NCI-H2196 treated with DMSO at 0.1 percent for 48 hours (cell line): ENCODE measurements around the gene TMEM61.

ENCODE experiments used
- DNase-seq: peaks from one replicate; lab custom pipeline; 2025; ENCODE audit not compliant: unreplicated experiment; lab: John Stamatoyannopoulos, UW

The TMEM61 gene

DNA sequence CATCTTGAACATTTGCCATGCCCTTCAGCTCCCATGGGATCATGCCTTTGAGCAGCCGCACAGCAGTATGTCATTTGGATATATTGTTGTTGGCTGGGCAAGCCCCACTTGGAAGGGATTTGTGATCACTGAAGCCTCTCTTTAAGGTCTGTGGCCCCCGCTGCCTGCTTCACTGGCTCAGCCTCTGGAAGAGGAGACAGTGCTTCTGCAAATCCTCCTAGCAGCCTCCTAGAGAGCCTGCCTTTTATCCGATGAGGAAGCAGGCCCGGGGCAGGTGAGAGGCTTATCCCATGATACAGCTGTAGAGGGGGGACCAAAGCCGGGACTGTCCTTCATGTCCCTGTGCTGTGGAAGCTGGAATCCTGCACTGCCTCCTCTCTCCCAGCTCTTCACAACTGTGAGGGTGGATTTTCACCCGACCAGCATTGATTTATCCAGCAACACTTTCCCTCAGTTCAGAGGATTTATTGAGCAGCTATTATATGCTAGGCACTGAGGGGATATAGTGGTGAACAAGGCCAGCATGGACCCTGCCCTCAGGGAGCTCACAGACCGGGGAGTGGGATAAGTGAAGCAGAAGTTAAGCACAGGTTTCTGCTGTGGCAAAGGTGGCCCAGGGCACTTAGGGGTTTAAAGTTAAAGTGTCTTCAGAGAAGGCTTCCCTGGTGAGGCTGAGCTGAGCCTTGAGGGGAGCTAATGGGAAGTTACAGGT, 3.9 kb downstream of the TMEM61 start:
- DNase-seq: no peak

GRCh38 chr1:54985556-54985955, 5.1 kb downstream of the TMEM61 start:
- DNase-seq: no peak

- no peak for DNase-seq
Observed at GRCh38 chr1:54986025-54986424, 5.6 kb downstream of the TMEM61 start.

- no peak for DNase-seq
Observed at GRCh38 chr1:54986533-54986932, 6.1 kb downstream of the TMEM61 start.

DNA sequence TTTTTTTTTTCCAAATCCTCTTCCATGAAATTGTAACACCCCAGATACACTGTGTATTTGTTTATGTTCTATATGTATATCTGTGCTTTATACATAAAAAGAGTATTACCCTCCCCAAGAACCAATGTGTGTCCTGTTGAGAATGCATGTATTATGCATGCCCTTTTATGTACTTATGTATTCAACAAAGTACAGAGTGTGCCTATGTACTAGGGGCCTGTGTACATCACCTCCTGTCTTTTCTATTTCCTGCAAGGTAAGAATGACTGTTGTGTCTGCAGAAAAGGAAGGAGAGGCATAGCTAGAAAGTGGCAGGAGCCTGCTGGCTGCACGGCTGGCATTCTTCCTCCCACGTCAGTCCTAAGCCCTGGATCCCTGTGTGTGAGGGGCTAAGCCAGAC, 7.0 kb downstream of the TMEM61 start:
- no peak for DNase-seq

GRCh38 chr1:54987919-54988705, 7.7 kb downstream of the TMEM61 start:
- no peak for DNase-seq

GRCh38 chr1:54988975-54989374, 8.5 kb downstream of the TMEM61 start:
- no peak for DNase-seq

GRCh38 chr1:54989473-54989872, 9.0 kb downstream of the TMEM61 start:
- DNase-seq: peak; percentile 94

GRCh38 chr1:54989968-54990810, 9.8 kb downstream of the TMEM61 start:
- DNase-seq: no peak

DNA sequence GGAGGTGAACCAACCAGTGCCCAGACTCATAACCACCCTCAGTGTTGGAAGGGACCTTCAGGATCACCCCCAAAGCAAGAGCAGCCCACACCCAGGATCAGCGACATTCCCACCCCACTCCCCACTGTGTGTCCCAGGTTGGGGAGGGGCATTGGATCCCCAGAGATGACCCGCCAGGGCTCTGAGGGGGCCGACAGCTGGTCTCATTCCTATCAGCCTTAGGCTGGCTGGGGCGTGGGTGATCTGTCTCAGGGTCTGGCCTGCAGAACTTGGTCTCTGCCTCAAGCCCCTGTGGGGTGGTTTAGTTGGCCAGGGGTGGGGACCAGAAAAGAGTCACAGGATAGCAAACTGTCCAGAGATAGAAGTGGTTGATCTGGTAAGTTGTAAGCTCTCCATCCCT, 10.5 kb downstream of the TMEM61 start:
- DNase-seq: no peak

DNA sequence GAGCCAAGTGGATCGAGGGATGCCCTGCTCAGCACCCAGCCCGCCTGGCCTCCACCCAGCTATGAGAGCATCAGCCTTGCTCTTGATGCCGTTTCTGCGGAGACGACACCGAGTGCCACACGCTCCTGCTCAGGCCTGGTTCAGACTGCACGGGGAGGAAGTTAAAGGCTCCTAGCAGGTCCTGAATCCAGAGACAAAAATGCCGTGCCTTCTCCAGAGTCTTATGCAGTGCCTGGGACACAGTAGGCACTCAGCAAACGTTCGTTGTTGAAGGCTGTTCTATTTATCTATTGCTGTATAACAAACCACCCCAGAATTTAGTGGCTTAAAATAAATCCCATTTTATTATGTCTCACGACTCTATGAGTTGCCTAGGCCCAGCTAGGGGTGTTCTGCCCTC, 11.5 kb downstream of the TMEM61 start:
- no peak for DNase-seq

GRCh38 chr1:54993140-54993539, 12.7 kb downstream of the TMEM61 start:
- DNase-seq: no peak

- DNase-seq: no peak
Observed at GRCh38 chr1:54994355-54994990, 14.0 kb downstream of the TMEM61 start.

DNA sequence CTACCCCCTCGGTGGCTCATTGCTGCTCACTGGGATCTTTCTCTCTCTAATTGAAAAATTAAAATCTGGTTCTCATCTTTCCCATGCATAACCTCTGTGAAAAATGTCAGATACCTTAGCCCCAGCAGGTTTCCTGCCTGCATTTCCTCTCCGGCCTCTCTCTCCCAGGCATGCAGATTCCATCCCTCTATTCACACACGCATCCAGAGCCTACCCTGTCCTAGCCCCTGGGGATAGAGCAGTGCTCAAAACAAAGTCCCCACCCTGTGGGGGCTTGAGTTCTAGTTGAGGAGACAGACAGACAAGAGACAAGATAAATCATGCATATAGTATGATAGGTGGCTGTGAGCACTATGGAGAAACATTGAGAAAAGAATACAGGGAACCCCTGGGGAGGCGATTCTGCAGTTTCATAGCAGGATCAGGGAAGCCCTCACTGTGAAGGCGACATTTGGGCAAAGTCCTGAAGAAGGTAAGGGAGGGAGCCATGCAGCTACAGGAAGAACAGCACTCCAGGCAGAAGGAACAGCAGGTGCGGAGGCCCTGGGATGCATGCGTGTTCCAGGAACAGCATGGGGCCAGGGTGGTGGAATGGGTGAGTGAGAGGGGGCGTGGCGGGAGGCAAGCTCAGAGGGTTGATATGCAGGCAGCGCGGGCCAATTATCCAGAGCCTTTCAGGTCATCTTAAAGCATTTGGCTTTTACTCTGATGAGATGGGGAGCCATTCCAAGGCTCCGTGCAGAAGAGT, 14.8 kb downstream of the TMEM61 start:
- no peak for DNase-seq

DNA sequence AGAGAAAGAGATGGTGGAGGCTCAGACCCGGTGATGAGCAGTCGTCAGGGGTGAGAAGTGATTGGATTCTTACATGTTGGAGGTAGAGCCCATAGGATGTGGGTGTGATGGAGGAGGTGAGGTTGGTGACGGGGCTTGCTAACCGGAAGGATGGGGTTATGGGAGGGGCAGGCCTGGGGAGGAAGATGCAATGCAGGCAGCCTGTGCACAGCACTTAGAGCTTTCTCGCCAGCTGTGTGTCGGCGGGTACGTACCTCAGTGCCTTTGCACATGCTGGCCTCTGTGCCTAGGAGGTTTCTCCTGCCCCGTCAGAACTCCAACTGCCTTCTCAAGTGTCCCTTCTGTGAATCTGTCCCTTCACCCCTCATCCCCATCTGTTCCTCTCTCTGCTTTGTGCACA, 15.4 kb downstream of the TMEM61 start:
- no peak for DNase-seq

GRCh38 chr1:54996359-54996868, 16.0 kb downstream of the TMEM61 start:
- DNase-seq: no peak

- no peak for DNase-seq
Observed at GRCh38 chr1:54996869-54997710, 16.7 kb downstream of the TMEM61 start.

- no peak for DNase-seq
Observed at GRCh38 chr1:54997711-54997986, 17.2 kb downstream of the TMEM61 start.

- DNase-seq: no peak
Observed at GRCh38 chr1:54998100-54998499, 17.7 kb downstream of the TMEM61 start.

- DNase-seq: no peak
Observed at GRCh38 chr1:54998677-54999076, 18.2 kb downstream of the TMEM61 start, which contains the start of gene BSND. BSND (plus strand) TSS chr1:54998933; CDS start chr1:54999187, 254 bp downstream.
